ENCODE results near the gene TTC28. TPM values are rescaled to one million over a fixed set of nuclear protein-coding genes. Genes with fewer than 3 reads are reported as not detected.

Gene TTC28
- 11.5 and 20.5 TPM in 2 replicates for total RNA-seq (ENCODE audit: low replicate concordance)

DNA sequence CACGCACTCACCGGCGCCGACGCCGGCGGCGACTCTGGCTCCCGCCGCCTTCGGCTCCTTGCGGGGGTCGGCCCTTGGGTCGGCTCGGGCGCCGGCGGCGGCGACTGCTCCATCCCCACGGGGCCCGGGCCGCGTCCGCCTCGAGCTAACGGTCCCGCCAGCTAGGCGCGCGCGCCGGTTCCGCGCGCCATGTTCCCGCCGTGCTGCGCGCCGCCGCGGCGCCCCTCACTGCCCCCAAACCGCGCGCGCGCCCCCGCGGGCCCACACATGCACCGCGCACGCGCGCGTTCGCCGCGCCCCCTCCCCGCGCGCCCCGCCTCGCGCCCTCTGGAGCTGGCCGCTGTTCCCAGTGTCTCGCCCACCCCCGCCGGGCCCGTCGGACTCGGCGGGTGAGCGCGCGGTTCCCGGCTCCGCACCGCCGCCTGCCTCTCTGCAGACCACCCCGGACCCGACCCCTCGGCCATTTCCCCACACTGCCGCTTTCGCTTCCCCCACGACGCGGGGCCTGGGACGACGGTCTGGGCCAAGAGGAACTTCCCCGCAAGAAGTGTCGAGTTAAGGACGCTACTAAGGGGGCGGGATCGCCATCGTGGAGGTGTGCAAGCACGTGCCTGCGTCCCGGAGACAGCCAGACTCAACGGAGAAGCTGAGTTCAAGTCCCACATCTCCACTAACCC is at the start of gene TTC28:
Gene TTC28 (minus strand): TSS at position 230 of the 677 bp plus-strand sequence. CDS start 117 bp downstream, at position 113.

Other genes with a start within 250 kb of the TTC28 start
- gene CHEK2, start 62.0 kb upstream of the TTC28 start, total RNA-seq (ENCODE audit: low replicate concordance) = 7.2 and 7.3 TPM in 2 replicates
- 4.1 and 12.0 TPM in 2 replicates for gene HSCB, start 62.2 kb upstream of the TTC28 start, total RNA-seq (ENCODE audit: low replicate concordance)
- 10.7 and 18.6 TPM in 2 replicates for gene CCDC117, start 92.9 kb upstream of the TTC28 start, total RNA-seq (ENCODE audit: low replicate concordance)
- gene XBP1, start 120.7 kb upstream of the TTC28 start, total RNA-seq (ENCODE audit: low replicate concordance) = 71.6 and 225 TPM in 2 replicates
- gene ZNRF3, start 203.7 kb upstream of the TTC28 start, total RNA-seq (ENCODE audit: low replicate concordance) = 1.9 and 2.3 TPM in 2 replicates

Data from smooth muscle cell of the coronary artery (primary cell).